Fibroblast of lung (primary cell): ENCODE data around the gene ETV6.

Source experiments
- CTCF ChIP-seq, 2 donors: IDR thresholded peaks in 1 of 2; conservative IDR thresholded peaks in 1 of 2; 1 replicate in 1 of 2; 2 replicates in 1 of 2; pipeline ENCODE4 v1.5.1; 2011 to 2012; ENCODE audit warnings: low read length in 2 of 2, control low read depth in 1 of 2, inconsistent platforms in 1 of 2, low read depth in 1 of 2, mild to moderate bottlenecking in 1 of 2
- EZH2 ChIP-seq: IDR thresholded peaks from 2 replicates; pipeline ENCODE4 v1.5.1; 2012; ENCODE audit warnings: low read length, control low read depth, mild to moderate bottlenecking; ENCODE audit errors: missing control alignments

GRCh38 chr12:11793921-11794710 lies 144.6 kb downstream of the ETV6 start:
- TF ChIP-seq CTCF (conservative IDR thresholded peaks at IDR 0.05 in 1 of 2, IDR thresholded peaks at IDR 0.05 in 1 of 2; ENCODE audit: low read depth in 1 of 2, low read length in 2 of 2): no peak
- TF ChIP-seq EZH2: no peak
